SKM-1 treated with dmso at 0.1 percent for 144 hours (cell line): ENCODE measurements around the gene ELAC2.

Experiments used
- DNase-seq: peaks from one replicate; lab custom pipeline; 2025; ENCODE audit not compliant: unreplicated experiment; lab: John Stamatoyannopoulos, UW

Gene ELAC2

GRCh38 chr17:12963505-12963904 lies 54.3 kb downstream of the ELAC2 start:
- no peak for DNase-seq

GRCh38 chr17:12961655-12962054 lies 56.2 kb downstream of the ELAC2 start:
- DNase-seq = no peak

GRCh38 chr17:12959441-12959840 lies 58.4 kb downstream of the ELAC2 start:
- DNase-seq = no peak

- DNase-seq = no peak
Observed at GRCh38 chr17:12958786-12959185, 59.0 kb downstream of the ELAC2 start.

GRCh38 chr17:12955521-12955920 lies 62.3 kb downstream of the ELAC2 start:
- DNase-seq = no peak

GRCh38 chr17:12953156-12953555 lies 64.7 kb downstream of the ELAC2 start:
- DNase-seq = no peak

GRCh38 chr17:12952012-12952411 lies 65.8 kb downstream of the ELAC2 start:
- no peak for DNase-seq

- no peak for DNase-seq
Observed at GRCh38 chr17:12947047-12947446, 70.8 kb downstream of the ELAC2 start.
